IPS-NIHi7 (cell line): ENCODE measurements around the gene CFAP46.
"Not testable (repeated sequence)": the region's sequence is repeated elsewhere in the genome, so short reads cannot be mapped to it uniquely, and the experiment has no call there.

Source experiments
- DNase-seq: peaks from one replicate; pipeline ENCODE4 v3.0.0; 2012; ENCODE audit warnings: mixed read lengths; ENCODE audit errors: extremely low spot score

CFAP46 gene

GRCh38 chr10:132808383-132809231 lies 133.8 kb downstream of the CFAP46 start:
- no peak for DNase-seq

- no peak for DNase-seq
These were observed 134.7 kb downstream of the CFAP46 start for GRCh38 chr10:132807621-132808049.

- no peak for DNase-seq
These were observed 135.8 kb downstream of the CFAP46 start for GRCh38 chr10:132806561-132807003.

- DNase-seq = no peak
These were observed 136.3 kb downstream of the CFAP46 start for GRCh38 chr10:132806110-132806509.

- no peak for DNase-seq
These were observed 136.8 kb downstream of the CFAP46 start for GRCh38 chr10:132805599-132805998.

- no peak for DNase-seq
These were observed 137.5 kb downstream of the CFAP46 start for GRCh38 chr10:132804785-132805426.

- DNase-seq = no peak
These were observed 138.1 kb downstream of the CFAP46 start for GRCh38 chr10:132804287-132804686.

GRCh38 chr10:132803416-132804210 lies 138.8 kb downstream of the CFAP46 start:
- DNase-seq = no peak

GRCh38 chr10:132802694-132803320 lies 139.6 kb downstream of the CFAP46 start:
- peak; percentile 69 for DNase-seq

GRCh38 chr10:132802048-132802447 lies 140.3 kb downstream of the CFAP46 start:
- no peak for DNase-seq

- DNase-seq = no peak
These were observed 142.5 kb downstream of the CFAP46 start for GRCh38 chr10:132799865-132800264.

GRCh38 chr10:132798876-132799275 lies 143.5 kb downstream of the CFAP46 start:
- DNase-seq = no peak

- DNase-seq = no peak
These were observed 144.0 kb downstream of the CFAP46 start for GRCh38 chr10:132798403-132798802.

- DNase-seq = not testable (repeated sequence)
These were observed 144.4 kb downstream of the CFAP46 start for GRCh38 chr10:132797986-132798385.

- no peak for DNase-seq
These were observed 145.5 kb downstream of the CFAP46 start for GRCh38 chr10:132796846-132797245.

GRCh38 chr10:132793871-132794849 lies 148.2 kb downstream of the CFAP46 start:
- DNase-seq = no peak

GRCh38 chr10:132793213-132793612 lies 149.2 kb downstream of the CFAP46 start:
- no peak for DNase-seq

- DNase-seq = no peak
These were observed 149.6 kb downstream of the CFAP46 start for GRCh38 chr10:132792796-132793195.

- DNase-seq = not testable (repeated sequence)
These were observed 150.3 kb downstream of the CFAP46 start for GRCh38 chr10:132792099-132792498.
